KBM-7 (cell line): ENCODE results near the gene CACNB2.

Experiments
- DNase-seq: peaks from one replicate; pipeline ENCODE4 v3.0.0-alpha.2; 2015
- in situ Hi-C: fragments of 300-500 bp; cut with MboI; formaldehyde crosslinking; loops from 2 replicates; pipeline ENCODE4 v1.14.3; 2020; ENCODE audit warnings: low sequenced_read_pairs, low pct_unique_long_range_greater_than_20kb, mixed read lengths

The CACNB2 gene

GRCh38 chr10:18261063-18261610 is 120.9 kb downstream of the CACNB2 start:
- in situ Hi-C loops = no loop called here
- no peak for DNase-seq

- in situ Hi-C loops = no loop called here
Measured at GRCh38 chr10:18261768-18262231, 121.6 kb downstream of the CACNB2 start.

GRCh38 chr10:18264466-18265050 is 124.3 kb downstream of the CACNB2 start:
- in situ Hi-C loops = no loop called here
- DNase-seq = no peak

More at GRCh38 chr10:18261768-18262231, 121.6 kb downstream of the CACNB2 start:
- DNase-seq = no peak

GRCh38 chr10:18268005-18268404 is 127.8 kb downstream of the CACNB2 start:
- in situ Hi-C loops = no loop called here
- no peak for DNase-seq

GRCh38 chr10:18271491-18271890 is 131.3 kb downstream of the CACNB2 start:
- no peak for DNase-seq
- in situ Hi-C loops = no loop called here

GRCh38 chr10:18273039-18273438 is 132.8 kb downstream of the CACNB2 start:
- no peak for DNase-seq
- in situ Hi-C loops = no loop called here

GRCh38 chr10:18278181-18278580 is 138.0 kb downstream of the CACNB2 start:
- in situ Hi-C loops = no loop called here
- DNase-seq = no peak

GRCh38 chr10:18279173-18279572 is 138.9 kb downstream of the CACNB2 start:
- no peak for DNase-seq
- in situ Hi-C loops = no loop called here

- in situ Hi-C loops = no loop called here
Measured at GRCh38 chr10:18282094-18282493, 141.9 kb downstream of the CACNB2 start.

GRCh38 chr10:18290651-18291313 is 150.6 kb downstream of the CACNB2 start:
- no peak for DNase-seq
- in situ Hi-C loops = no loop called here

More at GRCh38 chr10:18282094-18282493, 141.9 kb downstream of the CACNB2 start:
- no peak for DNase-seq

GRCh38 chr10:18293536-18294510 is 153.6 kb downstream of the CACNB2 start:
- in situ Hi-C loops = no loop called here
- DNase-seq = no peak

GRCh38 chr10:18294633-18295032 is 154.4 kb downstream of the CACNB2 start:
- DNase-seq = no peak
- in situ Hi-C loops = no loop called here

GRCh38 chr10:18297659-18298058 is 157.4 kb downstream of the CACNB2 start:
- in situ Hi-C loops = no loop called here

GRCh38 chr10:18298256-18298655 is 158.0 kb downstream of the CACNB2 start:
- in situ Hi-C loops = no loop called here
- no peak for DNase-seq

More at GRCh38 chr10:18297659-18298058, 157.4 kb downstream of the CACNB2 start:
- DNase-seq = no peak

- in situ Hi-C loops = no loop called here
- no peak for DNase-seq
Measured at GRCh38 chr10:18303851-18304801, 163.9 kb downstream of the CACNB2 start.

- DNase-seq = no peak
- in situ Hi-C loops = no loop called here
Measured at GRCh38 chr10:18306031-18306430, 165.8 kb downstream of the CACNB2 start.

- DNase-seq = no peak
- in situ Hi-C loops = no loop called here
Measured at GRCh38 chr10:18308600-18308999, 168.4 kb downstream of the CACNB2 start.

- in situ Hi-C loops = no loop called here
- DNase-seq = no peak
Measured at GRCh38 chr10:18310761-18311160, 170.5 kb downstream of the CACNB2 start.
